Prostate gland (tissue), 2 donors: ENCODE measurements around the gene TMX2.

ENCODE experiments used
- CTCF ChIP-seq, 4 experiments: fragments of 200-600 bp in 2 of 4; fragments of 450-650 bp in 2 of 4; sonication (generic) in 2 of 4; IDR thresholded peaks; 1 replicate in 3 of 4; 2 replicates in 1 of 4; pipeline ENCODE4 v1.5.1; 2016 to 2019; ENCODE audit warnings: antibody characterized with exemption in 4 of 4, mild to moderate bottlenecking in 2 of 4, moderate library complexity in 2 of 4
- POLR2A ChIP-seq: fragments of 450-650 bp; IDR thresholded peaks from one replicate; pipeline ENCODE4 v1.6.1; 2016; ENCODE audit warnings: antibody characterized with exemption, mild to moderate bottlenecking

GRCh38 chr11:57703341-57703740 is 9.1 kb upstream of the TMX2 start:
- TF ChIP-seq CTCF (IDR thresholded peaks at IDR 0.05) (no peak), POLR2A (no peak)
